ENCODE measurements around the gene FKBP15.

GRCh38 chr9:113221800-113222481 is 864 bp upstream of the FKBP15 start:
- TF ChIP-seq CTCF (IDR thresholded peaks at IDR 0.05) (no peak), POLR2A (IDR thresholded peaks at IDR 0.05) (no peak)
